Small intestine (tissue), 7 donors: ENCODE measurements around the gene S100P. TPM values are rescaled to one million over a fixed set of nuclear protein-coding genes. Genes with fewer than 3 reads are reported as not detected.
"Not testable (repeated sequence)": the region's sequence is repeated elsewhere in the genome, so short reads cannot be mapped to it uniquely, and the experiment has no call there.

Source experiments
- DNase-seq, 2 donors: peaks; one replicate each; pipeline versions ENCODE4 v3.0.0 to v3.0.0-alpha.2; 2013
- FAIRE-seq: peaks from 2 replicates; lab custom pipeline; 2012; peaks lifted over from hg19 to GRCh38; lab: Jason Lieb, UNC
- H3K27ac ChIP-seq, 3 donors: one replicate each; pipeline ENCODE4 v1.5.1; 2013; ENCODE audit warnings: low read length in 2 of 3, mild to moderate bottlenecking in 2 of 3, control low read depth in 1 of 3, inconsistent platforms in 1 of 3, low read depth in 1 of 3, moderate library complexity in 1 of 3
- H3K27me3 ChIP-seq, 3 donors: one replicate each; pipeline ENCODE4 v1.6.1; 2013; ENCODE audit warnings: low read length in 3 of 3, inconsistent platforms in 1 of 3; ENCODE audit not compliant: control insufficient read depth in 3 of 3, insufficient read depth in 3 of 3
- H3K36me3 ChIP-seq, 3 donors: one replicate each; pipeline ENCODE4 v1.6.1; 2013; ENCODE audit warnings: low read length in 3 of 3, inconsistent platforms in 1 of 3, low read depth in 1 of 3, mild to moderate bottlenecking in 1 of 3, moderate library complexity in 1 of 3; ENCODE audit not compliant: control insufficient read depth in 3 of 3, insufficient read depth in 2 of 3
- H3K4me1 ChIP-seq, 3 donors: one replicate each; pipeline ENCODE4 v1.6.1; 2013; ENCODE audit warnings: low read length in 2 of 3, inconsistent platforms in 1 of 3, low read depth in 1 of 3, mild to moderate bottlenecking in 1 of 3, moderate library complexity in 1 of 3; ENCODE audit not compliant: control insufficient read depth in 3 of 3, insufficient read depth in 2 of 3
- H3K4me3 ChIP-seq, 3 donors: one replicate each; pipeline ENCODE4 v1.5.1; 2013; ENCODE audit warnings: low read length in 3 of 3, control low read depth in 1 of 3, inconsistent platforms in 1 of 3, low read depth in 1 of 3, mild to moderate bottlenecking in 1 of 3, moderate library complexity in 1 of 3
- H3K9me3 ChIP-seq, 2 donors: one replicate each; pipeline ENCODE4 v1.6.1; 2013; ENCODE audit warnings: low read depth in 1 of 2, low read length in 1 of 2; ENCODE audit not compliant: control insufficient read depth in 2 of 2, insufficient read depth in 1 of 2
- WGBS, 3 donors: extraction: QIAGEN DNeasy Blood & Tissue Kit; methylation state at CpG; one replicate each; pipeline ENCODE4 v1.1.7; 2013; 5-methylcytosine and 5-hydroxymethylcytosine counted together
- polyA plus RNA-seq, 4 donors: library from polyadenylated mRNA; stranded (reverse) in 3 of 4; unstranded in 1 of 4; fragments of 200-250 nt in 3 of 4; fragments of 120-200 nt in 1 of 4; gene quantifications; one replicate each; pipeline versions ENCODE4 v1.2.1 to v1.2.3, GENCODE V29; 2013
- donor health status: healthy with polysubstance abuse.
- donor health status: control.
- donor health status: control.
- donor health status: Bipolar disorder and iron deficiency.
- donor health status: healthy.

The S100P gene
- polyA plus RNA-seq, 4 donors = 13.3 to 63.5 (median 41.0) TPM

DNA sequence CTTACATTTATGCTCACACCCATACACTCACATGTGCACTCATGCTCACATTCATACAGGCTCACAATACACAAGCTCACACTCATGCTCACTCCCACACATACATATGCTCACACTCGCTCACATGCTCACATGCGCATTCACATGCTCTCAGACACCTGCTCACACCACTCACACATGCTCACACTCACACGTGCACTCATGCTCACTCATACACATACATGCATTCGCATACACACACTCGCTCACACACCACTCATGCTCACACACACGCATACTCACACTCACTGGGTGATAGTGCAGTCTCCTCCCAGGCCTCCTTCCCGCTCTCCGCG is 28.4 kb upstream of the S100P start:
- DNase-seq = no peak
- no peak overlapping the region for H3K27ac ChIP-seq
- H3K27me3 ChIP-seq = peaks cover 0 to 31% (median 12%) of the 10 kb centered on the region in 3 donors
- no peaks in the 10 kb centered on the region for H3K4me1 ChIP-seq
- H3K4me3 ChIP-seq = no peak overlapping the region
- no peak for FAIRE-seq
- no peaks in the 10 kb centered on the region for H3K36me3 ChIP-seq
- 97% methylated on average over 9 of the region's 9 CpGs for WGBS, 3 donors
- no peaks in the 10 kb centered on the region for H3K9me3 ChIP-seq

DNA sequence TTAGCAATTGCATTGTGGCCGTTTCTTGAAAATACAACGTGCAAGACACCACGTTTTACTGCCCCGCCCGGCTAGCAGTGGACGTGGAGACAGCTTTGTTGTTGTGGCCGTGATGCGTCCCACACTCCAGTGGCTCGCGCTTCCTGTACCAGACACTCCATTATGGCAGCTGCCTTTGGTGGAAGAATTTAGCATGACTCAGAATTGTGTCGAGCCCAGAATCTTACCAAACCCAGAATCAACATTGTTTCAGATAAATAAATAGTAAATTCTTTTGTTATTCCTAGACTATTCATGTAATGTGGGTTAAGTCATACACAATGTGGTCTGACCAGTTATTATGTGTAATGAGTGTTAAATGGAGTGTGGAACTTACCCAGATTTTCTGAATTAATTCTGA is 25.3 kb upstream of the S100P start:
- peaks cover 0 to 19% (median 8%) of the 10 kb centered on the region in 3 donors for H3K27me3 ChIP-seq
- H3K9me3 ChIP-seq = no peaks in the 10 kb centered on the region
- WGBS, 3 donors = 64 to 87% (median 79%) methylated on average over 11 of the region's 11 CpGs
- H3K36me3 ChIP-seq = no peaks in the 10 kb centered on the region
- no peak overlapping the region for H3K27ac ChIP-seq
- DNase-seq (no peak), FAIRE-seq (no peak)
- H3K4me3 ChIP-seq = no peak overlapping the region
- no peaks in the 10 kb centered on the region for H3K4me1 ChIP-seq

DNA sequence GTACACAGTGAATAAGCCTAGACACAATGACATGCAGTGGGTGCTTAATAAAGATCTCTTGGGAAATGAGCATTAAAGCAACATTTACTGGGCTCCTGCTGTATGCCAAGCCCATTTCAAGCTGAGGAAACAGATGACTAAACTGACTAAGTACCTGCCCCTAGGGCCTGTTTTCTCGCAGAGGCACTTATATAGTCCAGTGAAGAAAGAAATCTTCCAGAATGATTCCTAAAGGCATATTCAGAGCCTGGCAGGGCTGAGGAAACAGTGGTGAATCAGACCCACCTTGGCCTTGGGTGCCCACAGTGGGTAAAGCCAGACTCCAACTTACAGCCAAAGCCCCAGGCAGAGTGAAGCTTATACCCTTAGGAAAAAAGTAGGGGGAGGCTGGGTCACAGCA is 22.0 kb upstream of the S100P start:
- H3K27ac ChIP-seq = no peak overlapping the region
- FAIRE-seq = no peak
- H3K4me1 ChIP-seq = peaks cover 5 to 16% (median 6%) of the 10 kb centered on the region in 3 donors
- DNase-seq = no peak
- H3K9me3 ChIP-seq = no peaks in the 10 kb centered on the region
- H3K36me3 ChIP-seq = peaks cover 0 to 5% (median 0%) of the 10 kb centered on the region in 3 donors
- H3K27me3 ChIP-seq = no peaks in the 10 kb centered on the region
- H3K4me3 ChIP-seq = no peak overlapping the region
- WGBS, 3 donors = 88 to 100% (median 88%) methylated on average over 1 of the region's 1 CpG

DNA sequence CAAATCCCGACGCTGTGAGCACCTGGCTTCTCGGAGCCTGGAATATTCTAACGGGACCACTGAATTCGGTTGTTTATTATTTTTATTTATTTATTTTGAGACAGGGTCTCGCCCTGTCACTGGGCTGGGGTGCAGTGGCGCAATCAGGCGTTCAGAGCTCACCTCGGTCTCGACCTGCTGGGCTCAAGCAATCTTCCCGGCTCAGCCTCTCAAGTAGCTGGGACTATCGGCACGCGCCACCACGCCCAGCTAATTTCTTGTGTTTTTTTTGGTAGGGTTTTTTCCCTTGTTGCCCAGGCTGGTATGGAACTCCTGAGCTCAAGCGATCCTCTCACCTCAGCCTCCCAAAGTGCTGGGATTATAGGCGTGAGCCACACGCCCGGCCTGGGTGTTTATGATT is 21.5 kb upstream of the S100P start:
- Histone ChIP-seq H3K4me3 (no peak overlapping the region), H3K27ac (no peak overlapping the region), H3K36me3 (peaks cover 0 to 10% (median 0%) of the 10 kb centered on the region in 3 donors), H3K4me1 (peaks cover 5 to 16% (median 6%) of the 10 kb centered on the region in 3 donors), H3K27me3 (no peaks in the 10 kb centered on the region), H3K9me3 (no peaks in the 10 kb centered on the region)
- FAIRE-seq = no peak
- 95 to 97% (median 95%) methylated on average over 19 of the region's 19 CpGs for WGBS, 3 donors
- DNase-seq = no peak

DNA sequence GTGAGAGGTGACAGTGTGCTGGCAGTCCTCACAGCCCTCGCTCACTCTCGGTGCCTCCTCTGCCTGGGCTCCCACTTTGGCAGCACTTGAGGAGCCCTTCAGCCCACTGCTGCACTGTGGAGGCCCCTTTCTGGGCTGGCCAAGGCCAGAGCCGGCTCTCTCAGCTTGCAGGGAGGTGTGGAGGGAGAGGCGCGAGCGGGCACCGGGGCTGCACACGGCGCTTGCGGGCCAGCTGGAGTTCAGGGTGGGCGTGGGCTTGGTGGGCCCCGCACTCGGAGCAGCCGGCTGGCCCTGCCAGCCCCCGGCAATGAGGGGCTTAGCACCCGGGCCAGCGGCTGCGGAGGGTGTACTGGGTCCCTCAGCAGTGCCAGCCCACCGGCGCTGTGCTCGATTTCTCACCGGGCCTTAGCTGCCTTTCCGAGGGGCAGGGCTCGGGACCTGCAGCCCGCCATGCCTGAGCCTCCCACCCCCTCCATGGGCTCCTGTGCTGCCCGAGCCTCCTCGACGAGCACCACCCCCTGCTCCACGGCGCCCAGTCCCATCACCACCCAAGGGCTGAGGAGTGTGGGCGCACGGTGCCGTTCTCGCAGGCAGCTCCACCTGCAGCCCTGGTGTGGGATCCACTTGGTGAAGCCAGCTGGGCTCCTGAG is 21.0 kb upstream of the S100P start:
- FAIRE-seq, DNase-seq, H3K4me3 ChIP-seq, H3K9me3 ChIP-seq, H3K27me3 ChIP-seq: not testable (repeated sequence)
- Histone ChIP-seq H3K4me1 (peaks cover 5 to 16% (median 6%) of the 10 kb centered on the region in 3 donors), H3K27ac (peak overlapping the region in 1 of 3 donors; percentile 75), H3K36me3 (peaks cover 0 to 12% (median 0%) of the 10 kb centered on the region in 3 donors)
- 95 to 99% (median 97%) methylated on average over 22 to 34 of the region's 34 CpGs for WGBS, 3 donors

DNA sequence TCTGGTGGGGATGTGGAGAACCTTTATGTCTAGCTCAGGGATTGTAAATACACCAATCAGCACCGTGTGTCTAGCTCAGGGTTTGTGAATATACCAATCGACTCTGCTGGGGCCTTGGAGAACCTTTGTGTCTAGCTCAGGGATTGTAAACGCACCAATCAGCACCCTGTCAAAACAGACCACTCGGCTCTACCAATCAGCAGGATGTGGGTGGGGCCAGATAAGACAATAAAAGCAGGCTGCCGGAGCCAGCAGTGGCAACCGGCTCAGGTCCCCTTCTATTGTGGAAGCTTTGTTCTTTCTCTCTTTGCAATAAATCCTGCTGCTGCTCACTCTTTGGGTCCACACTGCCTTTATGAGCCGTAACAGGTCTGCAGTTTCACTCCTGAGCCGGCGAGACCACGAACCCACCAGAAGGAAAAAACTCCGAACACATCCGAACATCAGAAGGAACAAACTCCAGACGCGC is 20.5 kb upstream of the S100P start:
- H3K9me3 ChIP-seq, H3K27me3 ChIP-seq, FAIRE-seq: not testable (repeated sequence)
- H3K4me1 ChIP-seq = peaks cover 5 to 16% (median 6%) of the 10 kb centered on the region in 3 donors
- H3K36me3 ChIP-seq = peaks cover 0 to 13% (median 0%) of the 10 kb centered on the region in 3 donors
- WGBS, 3 donors = 23 to 33% (median 32%) methylated on average over 12 to 14 of the region's 14 CpGs
- peak in 1 of 2 donors; percentile 34 for DNase-seq
- H3K27ac ChIP-seq = peak overlapping the region; percentile 75 to 91 (median 87)
- peak overlapping the region in 2 of 3 donors; percentile 52 to 86 for H3K4me3 ChIP-seq

DNA sequence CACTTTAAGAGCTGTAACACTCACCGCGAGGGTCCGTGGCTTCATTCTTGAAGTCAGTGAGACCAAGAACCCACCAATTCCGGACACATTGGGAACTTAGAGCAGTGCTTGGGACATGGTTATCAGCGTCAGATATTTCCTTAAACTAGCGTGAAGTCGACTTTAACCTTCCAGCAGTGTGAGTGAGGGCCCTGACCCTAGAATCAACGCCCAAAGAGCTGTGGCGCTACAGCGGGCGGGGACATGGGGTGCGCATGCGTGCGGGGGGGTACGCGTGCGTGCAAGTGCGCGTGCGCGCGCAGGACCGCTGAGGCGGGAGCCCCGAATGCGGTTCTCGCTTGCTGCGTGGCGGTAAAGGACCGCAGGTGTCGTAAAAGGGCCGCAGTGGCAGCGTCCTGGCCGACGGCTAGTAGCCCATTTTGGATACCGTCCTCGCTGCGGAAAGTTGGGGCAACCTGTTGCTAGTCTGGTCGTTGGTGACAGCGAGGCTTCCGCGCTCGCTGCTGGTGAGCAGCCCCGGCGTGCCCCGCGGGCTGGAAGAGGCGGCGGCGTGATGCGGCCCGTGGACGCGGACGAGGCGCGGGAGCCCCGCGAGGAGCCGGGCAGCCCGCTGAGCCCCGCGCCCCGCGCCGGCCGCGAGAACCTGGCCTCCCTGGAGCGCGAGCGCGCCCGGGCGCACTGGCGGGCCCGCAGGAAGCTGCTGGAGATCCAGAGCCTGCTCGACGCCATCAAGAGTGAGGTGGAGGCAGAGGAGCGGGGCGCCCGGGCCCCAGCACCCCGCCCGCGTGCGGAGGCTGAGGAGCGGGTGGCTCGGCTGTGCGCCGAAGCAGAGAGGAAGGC is 19.8 kb upstream of the S100P start:
- Histone ChIP-seq H3K27ac (peak overlapping the region; percentile 75 to 91 (median 87)), H3K4me1 (peaks cover 5 to 16% (median 6%) of the 10 kb centered on the region in 3 donors), H3K9me3 (no peaks in the 10 kb centered on the region), H3K36me3 (peaks cover 0 to 14% (median 0%) of the 10 kb centered on the region in 3 donors), H3K27me3 (no peaks in the 10 kb centered on the region), H3K4me3 (peak overlapping the region; percentile 47 to 86 (median 52))
- DNase-seq = peak; percentile 97 to 98
- no peak for FAIRE-seq
- 1% methylated on average over 56 to 89 of the region's 89 CpGs for WGBS, 3 donors

DNA sequence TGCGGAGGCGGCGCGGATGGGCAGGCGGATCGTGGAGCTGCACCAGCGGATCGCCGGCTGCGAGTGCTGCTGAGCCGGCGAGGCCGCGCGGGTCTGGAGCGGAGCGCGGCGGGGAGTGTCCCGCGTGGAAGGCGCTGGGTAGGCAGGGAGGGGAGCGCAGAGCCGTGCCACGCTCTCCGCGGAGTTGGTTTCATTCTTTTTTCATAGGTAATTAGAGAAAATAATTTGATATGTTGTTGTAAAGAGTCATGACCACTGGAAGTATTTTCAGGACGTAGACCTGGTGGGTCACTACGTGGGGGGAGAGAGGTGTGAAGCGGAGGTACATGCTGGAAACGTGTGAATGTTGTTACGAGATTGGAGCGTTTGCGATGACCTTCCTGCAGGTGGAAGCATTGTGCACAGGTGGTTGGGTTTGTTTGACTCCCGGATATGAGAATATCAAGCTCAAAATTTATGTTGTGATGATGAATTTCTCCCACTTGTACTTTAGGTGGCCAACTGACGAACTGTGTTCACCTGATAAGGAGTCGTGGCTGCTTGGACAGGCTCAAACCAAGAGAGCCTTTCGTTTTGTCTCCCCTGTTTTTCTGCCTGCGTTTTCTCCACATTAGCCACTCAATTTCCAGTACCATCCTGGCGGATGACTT is 19.1 kb upstream of the S100P start:
- Histone ChIP-seq H3K4me3 (peak overlapping the region; percentile 47 to 86 (median 52)), H3K27ac (peak overlapping the region; percentile 75 to 91 (median 76)), H3K27me3 (no peaks in the 10 kb centered on the region), H3K9me3 (peaks cover 0 to under 1% of the 10 kb centered on the region in 2 donors), H3K4me1 (peaks cover 5 to 16% (median 6%) of the 10 kb centered on the region in 3 donors), H3K36me3 (peaks cover 0 to 19% (median 0%) of the 10 kb centered on the region in 3 donors)
- WGBS, 3 donors = 3 to 4% (median 4%) methylated on average over 36 to 40 of the region's 40 CpGs
- FAIRE-seq (no peak), DNase-seq (peak; percentile 74 to 77)
